A549 (cell line): ENCODE results near the gene NMT1.

Experiments used
- CBX2 ChIP-seq: fragments of 200-600 bp; sonication (generic); IDR thresholded peaks from 2 replicates; pipeline ENCODE4 v1.6.1; 2016; ENCODE audit warnings: low read depth, mild to moderate bottlenecking, borderline replicate concordance
- CEBPB ChIP-seq, 2 experiments: fragments of >200 bp in 1 of 2; sonication (Bioruptor Twin) in 1 of 2; formaldehyde crosslinking in 1 of 2; IDR thresholded peaks; 2 replicates each; pipeline ENCODE4 v1.6.1; 2012 to 2016
- CHD2 ChIP-seq: fragments of 150-350 bp; IDR thresholded peaks from 2 replicates; pipeline ENCODE4 v1.6.1; 2014; ENCODE audit warnings: low read length; ENCODE audit not compliant: partially characterized antibody
- CTCF ChIP-seq: fragments of >200 bp; sonication (Bioruptor Twin); formaldehyde crosslinking; IDR thresholded peaks from 3 replicates; pipeline ENCODE4 v1.5.1; 2016
- EP300 ChIP-seq, 2 experiments: fragments of >200 bp; sonication (Bioruptor Twin); formaldehyde crosslinking; IDR thresholded peaks; 2 replicates in 1 of 2; 3 replicates in 1 of 2; pipeline ENCODE4 v1.6.1; 2016 to 2017
- JUN ChIP-seq, 2 experiments: fragments of >200 bp; sonication (Bioruptor Twin); formaldehyde crosslinking; IDR thresholded peaks; 2 replicates in 1 of 2; 3 replicates in 1 of 2; pipeline ENCODE4 v1.6.1; 2016 to 2017
- MAFK ChIP-seq: fragments of 450-650 bp; IDR thresholded peaks from 2 replicates; pipeline ENCODE4 v1.6.1; 2014; ENCODE audit not compliant: partially characterized antibody
- POLR2A ChIP-seq: IDR thresholded peaks from 2 replicates; pipeline ENCODE4 v1.6.1; 2012; ENCODE audit warnings: mild to moderate bottlenecking, low read length
- POLR2AphosphoS2 ChIP-seq: conservative IDR thresholded peaks from 2 replicates; pipeline ENCODE4 v1.6.1; 2012; ENCODE audit warnings: low read length, improper control_type of control experiment, inconsistent platforms
- RFX5 ChIP-seq: fragments of 450-650 bp; IDR thresholded peaks from 2 replicates; pipeline ENCODE4 v1.7.1; 2014; ENCODE audit warnings: antibody characterized with exemption, mild to moderate bottlenecking, moderate library complexity
- ZFP36 ChIP-seq: fragments of 450-650 bp; IDR thresholded peaks from 2 replicates; pipeline ENCODE4 v1.6.1; 2014; ENCODE audit warnings: borderline replicate concordance; ENCODE audit not compliant: partially characterized antibody

- TF ChIP-seq MAFK (no peak), CEBPB (IDR thresholded peaks at IDR 0.05) (no peak), POLR2A (no peak), CBX2 (no peak), CTCF (no peak), CHD2 (no peak), EP300 (IDR thresholded peaks at IDR 0.05) (no peak), ZFP36 (no peak), POLR2AphosphoS2 (no peak), JUN (IDR thresholded peaks at IDR 0.05) (no peak), RFX5 (no peak)
Observed at GRCh38 chr17:45043813-45044540, 17.1 kb upstream of the NMT1 start.
